ENCODE results near the gene C1orf35.

C1orf35 gene

GRCh38 chr1:228102791-228103620 lies at the start of gene C1orf35:
TSS of gene C1orf35 (minus strand) at chr1:228103325. CDS start at chr1:228103227, 98 bp downstream.
- DNase-seq (ENCODE audit: low spot score): peak; percentile 83

- no peak for DNase-seq (ENCODE audit: low spot score)
Observed at GRCh38 chr1:228152918-228153258, 49.8 kb upstream of the C1orf35 start.

- DNase-seq (ENCODE audit: low spot score): no peak
Observed at GRCh38 chr1:228152097-228152917, 49.2 kb upstream of the C1orf35 start.

- DNase-seq (ENCODE audit: low spot score): no peak
Observed at GRCh38 chr1:228151180-228151925, 48.2 kb upstream of the C1orf35 start.

GRCh38 chr1:228150461-228151179 lies 47.5 kb upstream of the C1orf35 start:
- peak; percentile 82 for DNase-seq (ENCODE audit: low spot score)

GRCh38 chr1:228150120-228150460 lies 47.0 kb upstream of the C1orf35 start:
- peak; percentile 37 for DNase-seq (ENCODE audit: low spot score)

GRCh38 chr1:228149406-228150119 lies 46.4 kb upstream of the C1orf35 start, which contains the start of gene GJC2:
TSS of gene GJC2 (plus strand) at chr1:228149930. CDS start at chr1:228157759, 7,829 bp downstream.
- peak; percentile 84 for DNase-seq (ENCODE audit: low spot score)

GRCh38 chr1:228148935-228149405 lies 45.8 kb upstream of the C1orf35 start:
- DNase-seq (ENCODE audit: low spot score): no peak

GRCh38 chr1:228148196-228148861 lies 45.2 kb upstream of the C1orf35 start:
- no peak for DNase-seq (ENCODE audit: low spot score)

- no peak for DNase-seq (ENCODE audit: low spot score)
Observed at GRCh38 chr1:228147768-228148167, 44.6 kb upstream of the C1orf35 start.

- DNase-seq (ENCODE audit: low spot score): no peak
Observed at GRCh38 chr1:228147151-228147693, 44.1 kb upstream of the C1orf35 start.

GRCh38 chr1:228146417-228147150 lies 43.5 kb upstream of the C1orf35 start:
- no peak for DNase-seq (ENCODE audit: low spot score)

GRCh38 chr1:228145463-228146416 lies 42.6 kb upstream of the C1orf35 start:
- no peak for DNase-seq (ENCODE audit: low spot score)

- DNase-seq (ENCODE audit: low spot score): no peak
Observed at GRCh38 chr1:228144993-228145343, 41.8 kb upstream of the C1orf35 start.

- DNase-seq (ENCODE audit: low spot score): no peak
Observed at GRCh38 chr1:228144193-228144992, 41.3 kb upstream of the C1orf35 start.

GRCh38 chr1:228143480-228144192 lies 40.5 kb upstream of the C1orf35 start:
- DNase-seq (ENCODE audit: low spot score): no peak

GRCh38 chr1:228142701-228143136 lies 39.6 kb upstream of the C1orf35 start:
- no peak for DNase-seq (ENCODE audit: low spot score)

Data from globus pallidus (tissue), 1 donor.